Chondrocyte (in vitro differentiated cells): Measurements from ENCODE around the gene ADAM15. TPM values are rescaled to one million over a fixed set of nuclear protein-coding genes. Genes with fewer than 3 reads are reported as not detected.

ENCODE experiments used
- DNase-seq: peaks from one replicate; pipeline ENCODE4 v3.0.0; 2021; ENCODE audit warnings: mixed read lengths, low spot score
- H3K27ac Mint-ChIP-seq: one replicate; pipeline ENCODE4 v1.8.0; 2021; ENCODE audit warnings: mild to moderate bottlenecking, moderate library complexity, mixed read lengths; ENCODE audit not compliant: unreplicated experiment
- H3K27me3 Mint-ChIP-seq: 2 replicates; pipeline ENCODE4 v1.8.0; 2021; ENCODE audit warnings: low read depth, mixed read lengths
- H3K36me3 Mint-ChIP-seq: 2 replicates; pipeline ENCODE4 v1.8.0; 2021; ENCODE audit warnings: low read depth, mixed read lengths
- H3K4me1 Mint-ChIP-seq: 2 replicates; pipeline ENCODE4 v1.8.0; 2021; ENCODE audit warnings: low read depth, mild to moderate bottlenecking, mixed read lengths
- H3K4me3 Mint-ChIP-seq: one replicate; pipeline ENCODE4 v1.8.0; 2021; ENCODE audit warnings: mild to moderate bottlenecking, moderate library complexity, mixed read lengths; ENCODE audit not compliant: unreplicated experiment
- H3K9me3 Mint-ChIP-seq: 2 replicates; pipeline ENCODE4 v1.8.0; 2021; ENCODE audit warnings: low read depth, mixed read lengths
- total RNA-seq: library from RNA; stranded (reverse); gene quantifications from 3 replicates; pipeline ENCODE4 v1.2.1, GENCODE V29; 2021
- TF ChIP-seq, protein P1 (sequence below): fragments of 200-600 bp; sonication (generic); IDR thresholded peaks from 2 replicates; pipeline ENCODE4 v1.5.0; 2021; ENCODE audit warnings: antibody characterized with exemption, mild to moderate bottlenecking, moderate library complexity

Gene ADAM15
- total RNA-seq, 1 donor from 2014 or later = 73.7 TPM

DNA sequence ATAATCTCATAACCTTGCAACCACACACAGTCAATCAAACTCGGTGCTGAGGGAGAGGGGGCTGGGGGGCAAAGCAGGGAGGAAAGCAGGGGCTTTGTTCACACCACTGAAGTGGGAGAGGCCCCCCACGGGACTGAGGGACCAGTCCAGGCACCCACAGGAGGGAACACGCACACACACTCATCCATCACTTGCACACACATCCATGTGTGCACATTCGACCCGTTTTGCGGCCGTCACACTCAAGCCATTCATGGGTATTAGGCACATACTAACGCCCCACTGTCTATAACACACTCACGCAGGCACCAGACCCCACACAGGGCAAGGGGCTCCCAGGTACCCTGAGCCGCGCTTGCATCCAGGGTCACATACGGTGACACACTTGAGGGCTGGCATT lies 41.5 kb downstream of the ADAM15 start:
- Mint-ChIP-seq H3K4me3 (no peak overlapping the region), H3K27me3 (no peaks in the 10 kb centered on the region)

DNA sequence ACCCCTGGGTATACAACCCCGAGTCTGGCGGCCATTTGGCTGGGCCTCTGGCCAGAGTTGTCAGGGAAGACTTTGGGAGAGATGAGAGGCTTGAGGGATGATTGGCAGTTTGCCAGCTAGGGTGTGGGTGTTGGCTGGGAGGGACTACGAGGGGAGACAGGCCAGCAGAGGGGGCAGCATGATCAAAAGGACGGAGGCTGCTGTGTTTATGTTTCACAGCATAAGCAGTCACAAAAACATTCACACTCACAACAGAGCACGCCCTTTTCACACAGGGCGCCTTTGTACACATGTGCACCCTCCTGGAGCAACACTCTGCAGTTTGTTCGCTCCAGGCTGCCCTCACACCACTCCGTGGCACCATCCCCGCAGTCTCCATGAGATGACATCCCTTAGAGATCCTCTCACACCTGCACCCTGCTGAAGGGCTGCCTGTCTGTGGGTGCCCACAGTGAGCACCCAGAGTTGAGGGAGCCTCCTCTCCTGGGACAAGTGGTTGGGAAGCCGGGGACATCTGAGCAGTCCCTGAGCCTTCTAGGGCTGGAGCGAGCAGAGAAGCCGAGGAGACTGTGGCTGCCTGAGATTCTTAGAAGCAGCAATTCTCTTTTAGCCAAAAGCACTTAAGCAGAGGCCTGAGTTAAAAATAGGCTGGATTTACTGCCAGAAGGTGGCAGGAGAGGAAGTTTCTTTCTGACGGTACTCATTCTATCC lies 43.0 kb downstream of the ADAM15 start:
- no peaks in the 10 kb centered on the region for H3K9me3 Mint-ChIP-seq
- no peaks in the 10 kb centered on the region for H3K27me3 Mint-ChIP-seq
- H3K36me3 Mint-ChIP-seq = no peaks in the 10 kb centered on the region
- peak overlapping the region; percentile 79 for H3K27ac Mint-ChIP-seq
- TF ChIP-seq, protein P1, sequence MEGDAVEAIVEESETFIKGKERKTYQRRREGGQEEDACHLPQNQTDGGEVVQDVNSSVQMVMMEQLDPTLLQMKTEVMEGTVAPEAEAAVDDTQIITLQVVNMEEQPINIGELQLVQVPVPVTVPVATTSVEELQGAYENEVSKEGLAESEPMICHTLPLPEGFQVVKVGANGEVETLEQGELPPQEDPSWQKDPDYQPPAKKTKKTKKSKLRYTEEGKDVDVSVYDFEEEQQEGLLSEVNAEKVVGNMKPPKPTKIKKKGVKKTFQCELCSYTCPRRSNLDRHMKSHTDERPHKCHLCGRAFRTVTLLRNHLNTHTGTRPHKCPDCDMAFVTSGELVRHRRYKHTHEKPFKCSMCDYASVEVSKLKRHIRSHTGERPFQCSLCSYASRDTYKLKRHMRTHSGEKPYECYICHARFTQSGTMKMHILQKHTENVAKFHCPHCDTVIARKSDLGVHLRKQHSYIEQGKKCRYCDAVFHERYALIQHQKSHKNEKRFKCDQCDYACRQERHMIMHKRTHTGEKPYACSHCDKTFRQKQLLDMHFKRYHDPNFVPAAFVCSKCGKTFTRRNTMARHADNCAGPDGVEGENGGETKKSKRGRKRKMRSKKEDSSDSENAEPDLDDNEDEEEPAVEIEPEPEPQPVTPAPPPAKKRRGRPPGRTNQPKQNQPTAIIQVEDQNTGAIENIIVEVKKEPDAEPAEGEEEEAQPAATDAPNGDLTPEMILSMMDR = peak; percentile 81
- no peak for DNase-seq
- H3K4me3 Mint-ChIP-seq = no peak overlapping the region
- H3K4me1 Mint-ChIP-seq = peaks cover 29% of the 10 kb centered on the region

More for the DNA sequence above, 41.5 kb downstream of the ADAM15 start:
- H3K36me3 Mint-ChIP-seq = no peaks in the 10 kb centered on the region
- no peak for DNase-seq
- no peaks in the 10 kb centered on the region for H3K9me3 Mint-ChIP-seq
- TF ChIP-seq, protein P1 = no peak
- H3K27ac Mint-ChIP-seq = no peak overlapping the region
- H3K4me1 Mint-ChIP-seq = peaks cover 29% of the 10 kb centered on the region

DNA sequence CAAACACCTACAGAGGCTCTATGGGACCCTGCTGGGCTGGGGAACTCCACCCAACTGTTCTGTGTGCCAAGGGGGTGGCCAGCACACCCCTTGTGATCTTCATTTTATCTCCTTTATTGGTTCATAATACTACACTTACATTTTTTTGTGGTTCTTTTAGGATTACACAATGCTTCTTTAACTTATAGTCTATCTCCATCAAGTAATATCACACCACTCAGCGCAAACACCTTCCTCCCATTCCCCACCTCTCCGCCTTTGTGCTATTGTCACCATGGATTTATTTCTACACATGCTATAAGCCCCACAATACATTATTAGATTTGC lies 43.5 kb downstream of the ADAM15 start:
- H3K27ac Mint-ChIP-seq = no peak overlapping the region
- TF ChIP-seq, protein P1 = peak; percentile 53

DNA sequence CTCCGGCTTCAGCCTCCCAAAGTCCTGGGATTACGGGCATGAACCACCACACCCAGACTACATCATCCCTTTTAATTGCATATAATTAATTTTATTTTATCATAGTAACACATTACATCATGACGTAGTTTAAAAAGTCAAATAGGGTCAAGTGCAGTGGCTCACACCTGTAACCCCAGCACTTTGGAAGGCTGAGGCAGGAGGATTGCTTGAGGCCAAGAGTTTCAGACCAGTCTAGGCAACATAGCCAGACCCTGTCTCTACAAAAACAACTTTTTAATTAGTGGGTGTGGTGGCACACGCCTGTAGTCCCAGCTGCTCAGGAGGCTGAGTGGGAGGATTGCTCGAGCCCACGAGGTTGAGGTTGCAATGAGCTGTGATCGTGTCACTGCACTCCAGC lies 48.2 kb downstream of the ADAM15 start:
- Mint-ChIP-seq H3K4me3 (no peak overlapping the region), H3K36me3 (no peaks in the 10 kb centered on the region), H3K27me3 (no peaks in the 10 kb centered on the region)

More for the DNA sequence above, 43.5 kb downstream of the ADAM15 start:
- H3K9me3 Mint-ChIP-seq = no peaks in the 10 kb centered on the region
- H3K4me1 Mint-ChIP-seq = peaks cover 29% of the 10 kb centered on the region
- DNase-seq = no peak
- no peak overlapping the region for H3K4me3 Mint-ChIP-seq
- no peaks in the 10 kb centered on the region for H3K36me3 Mint-ChIP-seq
- no peaks in the 10 kb centered on the region for H3K27me3 Mint-ChIP-seq

DNA sequence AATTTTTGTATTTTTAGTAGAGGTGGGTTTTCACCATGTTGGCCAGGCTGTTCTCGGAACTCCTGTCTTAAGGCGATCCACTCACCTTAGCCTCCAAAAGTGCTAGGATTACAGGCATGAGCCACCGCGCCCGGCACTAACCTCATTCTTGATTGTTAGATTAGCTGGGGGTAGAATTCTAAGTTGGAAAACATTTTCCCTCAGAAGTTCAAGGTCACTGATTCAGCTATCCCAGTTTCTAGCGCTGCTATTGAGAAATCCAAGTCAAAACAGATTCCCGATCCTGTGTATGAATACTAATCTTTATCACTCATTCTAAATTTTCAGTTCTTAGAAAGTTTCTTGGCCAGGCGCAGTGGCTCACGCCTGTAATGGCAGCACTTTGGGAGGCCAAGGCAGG lies 52.2 kb downstream of the ADAM15 start:
- TF ChIP-seq, protein P1 = no peak
- no peak overlapping the region for H3K27ac Mint-ChIP-seq
- H3K36me3 Mint-ChIP-seq = no peaks in the 10 kb centered on the region
- H3K27me3 Mint-ChIP-seq = peaks cover 4% of the 10 kb centered on the region
- no peak overlapping the region for H3K4me3 Mint-ChIP-seq
- peaks cover 3% of the 10 kb centered on the region for H3K4me1 Mint-ChIP-seq
- no peak for DNase-seq
- H3K9me3 Mint-ChIP-seq = no peaks in the 10 kb centered on the region

More for the DNA sequence above, 48.2 kb downstream of the ADAM15 start:
- DNase-seq = no peak
- Mint-ChIP-seq H3K4me1 (peaks cover 9% of the 10 kb centered on the region), H3K9me3 (no peaks in the 10 kb centered on the region), H3K27ac (no peak overlapping the region)
- TF ChIP-seq, protein P1 = no peak
